ENCODE measurements around the gene HOATZ.

Gene HOATZ

DNA sequence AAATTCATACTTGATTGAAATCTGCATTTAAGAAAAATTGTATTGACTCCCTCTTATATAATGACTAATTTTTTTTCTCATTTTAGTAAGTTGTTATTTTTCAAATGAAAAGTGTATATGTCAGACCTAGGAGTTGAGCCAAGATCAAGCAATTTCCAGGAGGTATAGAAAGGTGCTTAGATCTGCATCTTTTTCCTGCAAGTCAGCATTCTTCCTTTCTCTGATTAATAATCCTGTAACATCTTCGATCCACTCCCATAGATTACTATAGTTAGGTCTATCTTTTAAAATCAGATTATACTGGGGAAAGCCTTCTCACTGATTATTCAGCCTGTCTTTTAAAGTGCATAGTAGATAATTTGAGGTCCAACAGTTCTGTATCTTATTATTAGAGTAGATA, 12.7 kb downstream of the HOATZ start:
- intact Hi-C loops (cut with DNase I; ENCODE audit: low total_unique reads) = no loop called here
- Histone ChIP-seq H3K36me3 (no peaks in the 10 kb centered on the region), H3K4me3 (no peak overlapping the region), H3K27ac (no peak overlapping the region), H3K4me1 (no peaks in the 10 kb centered on the region), H3K27me3 (peaks cover 0 to 4% of the 10 kb centered on the region in 2 donors), H3K9me3 (no peaks in the 10 kb centered on the region)
- TF ChIP-seq, protein P1, sequence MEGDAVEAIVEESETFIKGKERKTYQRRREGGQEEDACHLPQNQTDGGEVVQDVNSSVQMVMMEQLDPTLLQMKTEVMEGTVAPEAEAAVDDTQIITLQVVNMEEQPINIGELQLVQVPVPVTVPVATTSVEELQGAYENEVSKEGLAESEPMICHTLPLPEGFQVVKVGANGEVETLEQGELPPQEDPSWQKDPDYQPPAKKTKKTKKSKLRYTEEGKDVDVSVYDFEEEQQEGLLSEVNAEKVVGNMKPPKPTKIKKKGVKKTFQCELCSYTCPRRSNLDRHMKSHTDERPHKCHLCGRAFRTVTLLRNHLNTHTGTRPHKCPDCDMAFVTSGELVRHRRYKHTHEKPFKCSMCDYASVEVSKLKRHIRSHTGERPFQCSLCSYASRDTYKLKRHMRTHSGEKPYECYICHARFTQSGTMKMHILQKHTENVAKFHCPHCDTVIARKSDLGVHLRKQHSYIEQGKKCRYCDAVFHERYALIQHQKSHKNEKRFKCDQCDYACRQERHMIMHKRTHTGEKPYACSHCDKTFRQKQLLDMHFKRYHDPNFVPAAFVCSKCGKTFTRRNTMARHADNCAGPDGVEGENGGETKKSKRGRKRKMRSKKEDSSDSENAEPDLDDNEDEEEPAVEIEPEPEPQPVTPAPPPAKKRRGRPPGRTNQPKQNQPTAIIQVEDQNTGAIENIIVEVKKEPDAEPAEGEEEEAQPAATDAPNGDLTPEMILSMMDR (IDR thresholded peaks at IDR 0.05) = no peak
- no peak for DNase-seq

DNA sequence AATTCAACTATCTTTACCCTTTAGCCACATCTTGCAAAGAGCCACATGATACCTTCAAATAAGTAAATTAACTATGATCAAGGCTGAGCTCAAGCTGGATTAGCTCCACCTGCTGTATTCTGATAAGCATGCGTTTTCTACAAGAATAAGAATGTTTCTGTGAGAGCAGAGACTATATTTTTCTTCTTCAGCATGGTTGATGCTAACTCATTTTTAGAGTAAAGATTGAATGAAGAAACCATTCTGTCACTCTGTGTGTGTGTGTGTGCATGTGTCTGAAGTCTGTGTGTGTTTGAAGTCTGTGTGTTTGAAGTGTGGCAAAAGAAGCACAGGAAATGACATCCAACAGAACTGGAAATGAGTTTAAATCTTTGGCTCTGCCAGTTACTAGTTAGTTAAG, 14.0 kb downstream of the HOATZ start:
- Histone ChIP-seq H3K4me3 (no peak overlapping the region), H3K27me3 (peaks cover 0 to 7% of the 10 kb centered on the region in 2 donors), H3K27ac (no peak overlapping the region), H3K36me3 (no peaks in the 10 kb centered on the region), H3K9me3 (no peaks in the 10 kb centered on the region), H3K4me1 (no peaks in the 10 kb centered on the region)
- TF ChIP-seq, protein P1 (IDR thresholded peaks at IDR 0.05) = no peak
- DNase-seq = no peak
- intact Hi-C loops (cut with DNase I; ENCODE audit: low total_unique reads) = no loop called here

DNA sequence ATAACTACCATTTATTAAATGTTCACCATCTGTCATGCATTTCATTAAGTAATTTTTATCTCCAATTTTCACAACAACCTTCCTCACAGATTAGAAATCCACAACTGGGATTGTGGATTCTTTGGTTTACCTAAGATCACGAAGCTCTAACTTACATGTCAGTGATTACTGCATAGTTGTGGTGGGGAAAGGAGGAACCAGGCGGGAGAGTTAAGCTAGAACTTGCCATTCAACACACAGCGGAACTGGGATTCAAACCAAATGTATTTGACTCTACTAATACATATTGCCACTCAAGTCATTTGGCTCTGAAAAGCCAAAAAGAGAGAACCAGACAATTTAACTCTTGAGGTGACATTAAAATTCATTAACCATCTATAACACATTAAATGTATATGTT, 15.5 kb downstream of the HOATZ start:
- no peak overlapping the region for H3K4me3 ChIP-seq
- H3K27me3 ChIP-seq = peaks cover 0 to 7% of the 10 kb centered on the region in 2 donors
- TF ChIP-seq, protein P1 (IDR thresholded peaks at IDR 0.05) = no peak
- no peaks in the 10 kb centered on the region for H3K36me3 ChIP-seq
- intact Hi-C loops (cut with DNase I; ENCODE audit: low total_unique reads) = no loop called here
- H3K9me3 ChIP-seq = no peaks in the 10 kb centered on the region
- DNase-seq = no peak
- H3K4me1 ChIP-seq = no peaks in the 10 kb centered on the region
- H3K27ac ChIP-seq = no peak overlapping the region

DNA sequence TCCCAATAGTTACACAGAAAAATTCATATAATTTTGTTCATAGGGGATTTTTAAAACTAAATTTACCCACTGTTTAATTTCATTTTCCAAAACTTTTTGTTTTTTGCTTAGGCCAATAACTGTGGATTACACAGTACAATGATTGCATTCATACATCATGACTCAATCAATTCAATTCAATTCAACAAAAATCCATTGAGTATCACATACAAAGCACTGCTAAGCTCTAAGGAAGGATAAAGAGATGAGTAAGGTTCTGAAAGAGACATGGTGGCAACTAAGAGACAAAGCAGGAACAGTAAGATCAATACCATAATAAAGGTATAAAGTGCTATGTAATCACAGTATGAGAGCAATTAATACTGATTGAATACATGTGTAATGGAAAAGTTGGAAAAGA, 16.6 kb downstream of the HOATZ start:
- Histone ChIP-seq H3K36me3 (no peaks in the 10 kb centered on the region), H3K27ac (no peak overlapping the region), H3K4me3 (no peak overlapping the region), H3K4me1 (no peaks in the 10 kb centered on the region), H3K27me3 (peaks cover 0 to 7% of the 10 kb centered on the region in 2 donors), H3K9me3 (no peaks in the 10 kb centered on the region)
- intact Hi-C loops (cut with DNase I; ENCODE audit: low total_unique reads) = no loop called here
- TF ChIP-seq, protein P1 (IDR thresholded peaks at IDR 0.05) = no peak
- DNase-seq = no peak

DNA sequence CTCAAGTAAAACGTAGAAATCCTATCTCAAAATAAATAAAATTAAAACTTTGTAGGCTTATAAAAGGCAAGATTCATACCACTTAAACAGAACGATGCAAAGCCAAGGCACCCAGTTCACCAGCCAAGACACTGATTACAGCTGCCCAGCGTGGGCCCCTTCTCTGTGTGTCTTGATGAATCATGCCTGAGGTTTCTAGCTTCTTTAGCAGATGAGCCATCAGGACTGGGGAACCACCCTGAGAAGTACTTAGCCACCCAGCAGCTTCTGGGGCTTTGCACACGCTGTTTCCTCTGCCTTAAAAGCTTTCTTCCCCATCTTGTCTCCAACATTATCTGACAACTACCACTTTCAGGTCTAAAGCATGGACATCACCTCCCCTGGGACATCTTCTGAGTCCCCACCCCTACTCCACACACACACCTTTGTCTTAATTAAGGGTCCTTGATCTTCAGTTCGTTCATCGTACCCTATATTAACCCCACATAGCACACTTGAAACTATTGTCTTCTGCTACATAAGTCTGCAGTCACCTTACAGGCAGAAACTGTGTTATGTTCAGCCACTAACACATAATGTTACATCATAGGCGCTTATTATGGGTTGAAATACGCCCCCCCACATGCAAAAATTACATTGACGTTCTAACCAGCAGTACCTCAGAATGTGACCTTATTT, 17.2 kb downstream of the HOATZ start:
- intact Hi-C loops (cut with DNase I; ENCODE audit: low total_unique reads) = no loop called here
- Histone ChIP-seq H3K4me3 (no peak overlapping the region), H3K4me1 (no peaks in the 10 kb centered on the region), H3K9me3 (no peaks in the 10 kb centered on the region), H3K36me3 (no peaks in the 10 kb centered on the region), H3K27me3 (peaks cover 0 to 7% of the 10 kb centered on the region in 2 donors), H3K27ac (no peak overlapping the region)
- no peak for DNase-seq
- TF ChIP-seq, protein P1 (IDR thresholded peaks at IDR 0.05) = no peak

DNA sequence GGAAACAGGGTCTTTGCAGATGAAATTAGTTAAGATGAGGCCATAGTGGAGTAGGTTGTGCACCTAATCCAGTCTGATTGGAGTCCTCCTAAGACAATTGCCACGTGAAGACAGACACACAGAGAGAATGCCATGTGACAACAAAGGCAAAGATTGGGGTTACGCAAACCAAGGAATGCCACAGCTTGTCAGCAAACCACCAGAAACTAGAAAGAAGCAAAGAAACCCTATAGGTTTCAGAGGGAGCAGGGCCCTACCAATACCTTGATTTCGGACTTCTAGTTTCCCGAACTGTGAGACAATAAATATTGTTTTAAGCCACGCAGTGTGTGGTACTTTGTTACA, 17.8 kb downstream of the HOATZ start:
- no peaks in the 10 kb centered on the region for H3K9me3 ChIP-seq
- no peak overlapping the region for H3K4me3 ChIP-seq
- no peaks in the 10 kb centered on the region for H3K4me1 ChIP-seq
- intact Hi-C loops (cut with DNase I; ENCODE audit: low total_unique reads) = no loop called here
- no peaks in the 10 kb centered on the region for H3K36me3 ChIP-seq
- TF ChIP-seq, protein P1 (IDR thresholded peaks at IDR 0.05) = no peak
- no peak overlapping the region for H3K27ac ChIP-seq
- DNase-seq = no peak
- peaks cover 0 to 7% of the 10 kb centered on the region in 2 donors for H3K27me3 ChIP-seq
